K562 (cell line): ENCODE data around the gene MAP3K12. TPM values are rescaled to one million over a fixed set of nuclear protein-coding genes. Genes with fewer than 3 reads are reported as not detected.

Experiments used
- ARID1B ChIP-seq: fragments of 450-650 bp; IDR thresholded peaks from 2 replicates; pipeline ENCODE4 v1.6.1; 2016; ENCODE audit warnings: antibody characterized with exemption, mild to moderate bottlenecking, inconsistent platforms
- ARID4B ChIP-seq: sonication (generic); formaldehyde crosslinking; IDR thresholded peaks from 2 replicates; pipeline ENCODE4 v1.8.0; 2022; ENCODE audit warnings: mild to moderate bottlenecking, missing genetic modification reagents
- CEBPG ChIP-seq, 3 experiments: fragments of 200-800 bp in 1 of 3; sonication (Bioruptor generic) in 1 of 3; sonication (generic) in 1 of 3; formaldehyde crosslinking in 1 of 3; IDR thresholded peaks in 2 of 3; conservative IDR thresholded peaks in 1 of 3; 2 replicates each; pipeline versions ENCODE4 v1.6.1 to v1.8.0; 2016 to 2022; ENCODE audit warnings: missing compliant biosample characterization in 2 of 3, missing genetic modification characterization in 2 of 3, mild to moderate bottlenecking in 1 of 3, missing genetic modification reagents in 1 of 3
- ETV1 ChIP-seq: fragments of 450-650 bp; conservative IDR thresholded peaks from 2 replicates; pipeline ENCODE4 v1.6.1; 2016; ENCODE audit warnings: missing genetic modification characterization, control low read depth, low read depth, missing compliant biosample characterization
- FOXK1 ChIP-seq: sonication (generic); formaldehyde crosslinking; IDR thresholded peaks from 2 replicates; pipeline ENCODE4 v1.8.0; 2022; ENCODE audit warnings: missing genetic modification reagents, mild to moderate bottlenecking, borderline replicate concordance
- HNRNPLL ChIP-seq: fragments of 200-400 bp; formaldehyde crosslinking; IDR thresholded peaks from 2 replicates; pipeline ENCODE4 v1.6.1; 2017; ENCODE audit warnings: low read length, low read depth, mild to moderate bottlenecking; ENCODE audit not compliant: poor library complexity, severe bottlenecking
- NR2C2 ChIP-seq, 2 experiments: fragments of 200-800 bp in 1 of 2; sonication (Bioruptor generic) in 1 of 2; sonication (generic) in 1 of 2; formaldehyde crosslinking in 1 of 2; IDR thresholded peaks; 2 replicates each; pipeline versions ENCODE4 v1.6.1 to v1.8.0; 2016 to 2022; ENCODE audit warnings: mild to moderate bottlenecking in 1 of 2, missing compliant biosample characterization in 1 of 2, missing genetic modification characterization in 1 of 2, missing genetic modification reagents in 1 of 2
- RBM14 ChIP-seq: fragments of 200-400 bp; formaldehyde crosslinking; IDR thresholded peaks from 2 replicates; pipeline ENCODE4 v1.6.1; 2018; ENCODE audit warnings: low read depth, mild to moderate bottlenecking, low read length, moderate library complexity, borderline replicate concordance; ENCODE audit not compliant: insufficient read depth
- SIN3A ChIP-seq, 2 experiments: fragments of 150-350 bp in 1 of 2; IDR thresholded peaks; 2 replicates each; pipeline ENCODE4 v1.6.1; 2011 to 2016; ENCODE audit warnings: borderline replicate concordance in 2 of 2, low read depth in 2 of 2, low read length in 2 of 2, mild to moderate bottlenecking in 2 of 2, moderate library complexity in 2 of 2; ENCODE audit not compliant: control insufficient read depth in 1 of 2
- ZNF318 ChIP-seq, 2 experiments: fragments of 450-650 bp; IDR thresholded peaks; 2 replicates each; pipeline ENCODE4 v1.6.1; 2016; ENCODE audit warnings: mild to moderate bottlenecking in 2 of 2, borderline replicate concordance in 1 of 2, low read depth in 1 of 2, moderate library complexity in 1 of 2
- polyA plus RNA-seq, 8 experiments: library from polyadenylated mRNA; depleted of rRNA in 4 of 8; stranded (reverse) in 5 of 8; unstranded in 3 of 8; fragments of >200 nt; fragmentation: Nextera tagmentation in 2 of 8; fragmentation: Illumina TruSeq in 1 of 8; extraction: Ambion mirVana in 2 of 8; extraction: Trizol in 1 of 8; gene quantifications; 2 replicates each; pipeline versions ENCODE4 v1.2.1 to v1.2.3, GENCODE V29; 2011 to 2014; ENCODE audit warnings: inconsistent platforms in 1 of 8, missing spikeins in 1 of 8
- total RNA-seq, 7 experiments: library from RNA; depleted of rRNA in 6 of 7; stranded (reverse); fragments of >200 nt in 6 of 7; fragmentation: Illumina TruSeq in 2 of 7; extraction: Trizol in 2 of 7; gene quantifications; 2 replicates each; pipeline versions ENCODE4 v1.2.1 to v1.2.3, GENCODE V29; 2011 to 2021; ENCODE audit warnings: low replicate concordance in 1 of 7

Gene MAP3K12
- total and polyA plus RNA-seq, 9 of the 15 experiments (the other 6 are each of a cell fraction or from before 2014, with no cell fraction given), result 0.10 to 2.4 (median 1.6) TPM

GRCh38 chr12:53441040-53441833 lies 58.0 kb downstream of the MAP3K12 start, which contains the start of gene PRR13 (continued):
- peak in 1 of 2 experiments; percentile 54; a peak in 1 of 4 replicates for TF ChIP-seq ZNF318 (IDR thresholded peaks at IDR 0.05; ENCODE audit: borderline replicate concordance in 1 of 2, low read depth in 1 of 2)
- TF ChIP-seq ARID4B (CRISPR knock-in tag), result 0 out of 2 replicates have a peak, but pooled peaks have one; percentile 34
- peak; percentile 9 to 47; a peak in 1 of 4 replicates for TF ChIP-seq SIN3A (IDR thresholded peaks at IDR 0.05; ENCODE audit: borderline replicate concordance in 2 of 2, control insufficient read depth in 1 of 2, low read depth in 2 of 2, low read length in 2 of 2)
- peak; percentile 85 for TF ChIP-seq CEBPG (CRISPR knock-in tag; IDR thresholded peaks at IDR 0.05)
- TF ChIP-seq CEBPG (tag; conservative IDR thresholded peaks at IDR 0.05 in 1 of 2, IDR thresholded peaks at IDR 0.05 in 1 of 2), result peak; percentile 94 to 98
- TF ChIP-seq RBM14, result no peak
- TF ChIP-seq FOXK1 (CRISPR knock-in tag), result no peak
- 0 out of 2 replicates have a peak, but pooled peaks have one; percentile 13 for TF ChIP-seq ETV1
- TF ChIP-seq HNRNPLL, result peak; percentile 84
- TF ChIP-seq NR2C2 (CRISPR knock-in tag; IDR thresholded peaks at IDR 0.05), result no peak
- peak; percentile 61 for TF ChIP-seq NR2C2 (tag; IDR thresholded peaks at IDR 0.05)
- TF ChIP-seq ARID1B, result peak; percentile 33; the same call in 1 of the 2 replicates
